ENCODE measurements around the gene EDA.

EDA gene

GRCh38 chrX:69630147-69630546 lies 14.2 kb downstream of the EDA start:
- no peak for TF ChIP-seq CTCF (conservative IDR thresholded peaks at IDR 0.05; ENCODE audit: low read length)
- H3K4me3 ChIP-seq (ENCODE audit: low read length): no peak overlapping the region
- DNase-seq (ENCODE audit: low read depth): no peak

- no peak for DNase-seq (ENCODE audit: low read depth)
- no peak overlapping the region for H3K4me3 ChIP-seq (ENCODE audit: low read length)
- no peak for TF ChIP-seq CTCF (conservative IDR thresholded peaks at IDR 0.05; ENCODE audit: low read length)
Measured at GRCh38 chrX:69664693-69665092, 48.8 kb downstream of the EDA start.

GRCh38 chrX:69670001-69670555 lies 54.2 kb downstream of the EDA start:
- no peak for TF ChIP-seq CTCF (conservative IDR thresholded peaks at IDR 0.05; ENCODE audit: low read length)

GRCh38 chrX:69674891-69675290 lies 59.0 kb downstream of the EDA start:
- TF ChIP-seq CTCF (conservative IDR thresholded peaks at IDR 0.05; ENCODE audit: low read length): no peak
- no peak overlapping the region for H3K4me3 ChIP-seq (ENCODE audit: low read length)
- DNase-seq (ENCODE audit: low read depth): no peak

More at GRCh38 chrX:69670001-69670555, 54.2 kb downstream of the EDA start:
- no peak overlapping the region for H3K4me3 ChIP-seq (ENCODE audit: low read length)
- DNase-seq (ENCODE audit: low read depth): no peak

GRCh38 chrX:69705818-69706217 lies 89.9 kb downstream of the EDA start:
- no peak for DNase-seq (ENCODE audit: low read depth)
- H3K4me3 ChIP-seq (ENCODE audit: low read length): no peak overlapping the region
- no peak for TF ChIP-seq CTCF (conservative IDR thresholded peaks at IDR 0.05; ENCODE audit: low read length)

GRCh38 chrX:69718102-69718501 lies 102.2 kb downstream of the EDA start:
- no peak for TF ChIP-seq CTCF (conservative IDR thresholded peaks at IDR 0.05; ENCODE audit: low read length)
- no peak overlapping the region for H3K4me3 ChIP-seq (ENCODE audit: low read length)
- DNase-seq (ENCODE audit: low read depth): no peak

GRCh38 chrX:69724307-69724706 lies 108.4 kb downstream of the EDA start:
- H3K4me3 ChIP-seq (ENCODE audit: low read length): no peak overlapping the region
- TF ChIP-seq CTCF (conservative IDR thresholded peaks at IDR 0.05; ENCODE audit: low read length): no peak
- no peak for DNase-seq (ENCODE audit: low read depth)

Measured in AG10803 (cell line).